K562 (cell line): ENCODE measurements around the gene TIMM17A. TPM values are rescaled to one million over a fixed set of nuclear protein-coding genes. Genes with fewer than 3 reads are reported as not detected.
A peak's percentile ranks its signal among the peaks of the same experiment; 100 is the strongest.

Experiments
- ATAC-seq: fragments of 200-7000 bp; cut with Tn5 transposase; 3 replicates; pipeline ENCODE4 v1.9.1; 2020; ENCODE audit warnings: moderate library complexity
- BruUV-seq: library from RNA; stranded (reverse); fragments of 400-500 nt; replicated peaks from 2 replicates; lab custom pipeline; 2021; lab: Mats Ljungman, UMichigan
- CTCF ChIA-PET: fragments of 300-600 bp; formaldehyde crosslinking; extraction: SDS; loops from one replicate; lab custom pipeline; 2021; ENCODE audit warnings: low intra/inter-chr PET ratio; lab: Yijun Ruan, JAX
- POLR2A ChIA-PET: fragments of 300-600, 350-650 bp; sonication (Branson Sonifier 250); formaldehyde crosslinking; extraction: SDS; loops from one replicate; lab custom pipeline; 2021; ENCODE audit warnings: antibody characterized with exemption, inconsistent platforms; lab: Yijun Ruan, JAX
- DNase-seq, 4 experiments: peaks; one replicate each; pipeline versions ENCODE4 v3.0.0 to v3.0.0-alpha.2; 2011 to 2018; ENCODE audit warnings: low spot score in 3 of 4, mixed read lengths in 3 of 4; ENCODE audit errors: extremely low read depth in 1 of 4
- FAIRE-seq: peaks from 2 replicates; lab custom pipeline; 2011; peaks lifted over from hg19 to GRCh38; lab: Jason Lieb, UNC
- H2AFZ ChIP-seq: 2 replicates; pipeline ENCODE4 v1.6.0; 2011; ENCODE audit warnings: low read depth, low read length, control low read depth, inconsistent platforms
- H3K27ac ChIP-seq: fragments of 200-600 bp; 3 replicates; pipeline ENCODE4 v1.8.0; 2011; ENCODE audit warnings: low read depth, mild to moderate bottlenecking, control low read depth, inconsistent platforms, low read length, moderate library complexity, mixed read lengths; ENCODE audit errors: extremely low read depth
- H3K27me3 ChIP-seq, 2 experiments: fragments of 300-600 bp in 1 of 2; 2 replicates in 1 of 2; 3 replicates in 1 of 2; pipeline versions ENCODE4 v1.6.0 to v1.8.0; 2011; ENCODE audit warnings: inconsistent platforms in 2 of 2, low read length in 2 of 2, mild to moderate bottlenecking in 1 of 2, mixed read lengths in 1 of 2, moderate library complexity in 1 of 2; ENCODE audit not compliant: control insufficient read depth in 2 of 2, insufficient read depth in 2 of 2
- H3K36me3 ChIP-seq: fragments of 300-600 bp; 3 replicates; pipeline ENCODE4 v1.8.0; 2011; ENCODE audit warnings: mild to moderate bottlenecking, low read length, inconsistent platforms; ENCODE audit not compliant: control insufficient read depth, insufficient read depth
- H3K4me1 ChIP-seq, 2 experiments: fragments of 200-600 bp in 1 of 2; replicated peaks in 1 of 2; 2 replicates in 1 of 2; 3 replicates in 1 of 2; pipeline versions ENCODE4 v1.5.1 to v1.8.0; 2011; ENCODE audit warnings: inconsistent platforms in 2 of 2, low read length in 2 of 2, mild to moderate bottlenecking in 1 of 2, mixed read lengths in 1 of 2, moderate library complexity in 1 of 2; ENCODE audit not compliant: control insufficient read depth in 2 of 2, insufficient read depth in 2 of 2
- H3K4me2 ChIP-seq: 2 replicates; pipeline ENCODE4 v1.6.1; 2011; ENCODE audit warnings: low read length, control low read depth, inconsistent platforms, mixed read lengths; ENCODE audit not compliant: insufficient read depth
- H3K4me3 ChIP-seq: fragments of 200-600 bp; sonication (generic), shearing (Covaris generic); 2 replicates; pipeline ENCODE4 v1.5.1; 2016; ENCODE audit warnings: control low read depth, inconsistent platforms
- H3K79me2 ChIP-seq: fragments of 200-600 bp; 3 replicates; pipeline ENCODE4 v1.8.0; 2011; ENCODE audit warnings: low read length, inconsistent platforms; ENCODE audit not compliant: control insufficient read depth, insufficient read depth
- H3K9ac ChIP-seq, 2 experiments: 2 replicates each; pipeline versions ENCODE4 v1.6.0 to v1.6.1; 2011; ENCODE audit warnings: low read depth in 2 of 2, low read length in 2 of 2, control low read depth in 1 of 2, inconsistent platforms in 1 of 2, mild to moderate bottlenecking in 1 of 2, mixed read lengths in 1 of 2; ENCODE audit not compliant: insufficient read depth in 1 of 2
- H3K9me1 ChIP-seq: one replicate; pipeline ENCODE4 v1.6.0; 2011; ENCODE audit warnings: inconsistent platforms, mild to moderate bottlenecking, low read length, moderate library complexity; ENCODE audit not compliant: control insufficient read depth, insufficient read depth
- H3K9me3 ChIP-seq: replicated peaks from 2 replicates; pipeline ENCODE4 v1.5.1; 2011; ENCODE audit warnings: low read depth, low read length, inconsistent platforms; ENCODE audit not compliant: control insufficient read depth, insufficient read depth
- H4K20me1 ChIP-seq: replicated peaks from 2 replicates; pipeline ENCODE4 v1.6.1; 2011; ENCODE audit warnings: low read length, inconsistent platforms, mixed read lengths; ENCODE audit not compliant: control insufficient read depth, insufficient read depth
- CHCHD3 ChIP-seq: fragments of 250-450 bp; sonication (Bioruptor Pico); IDR thresholded peaks from 2 replicates; pipeline ENCODE4 v2.1.2; 2022; ENCODE audit warnings: mild to moderate bottlenecking
- CTBP1 ChIP-seq: fragments of 450-650 bp; IDR thresholded peaks from 2 replicates; pipeline ENCODE4 v1.6.1; 2016; ENCODE audit warnings: borderline replicate concordance
- E2F4 ChIP-seq: sonication (generic); formaldehyde crosslinking; IDR thresholded peaks from 2 replicates; pipeline ENCODE4 v1.8.0; 2022; ENCODE audit warnings: mild to moderate bottlenecking, low read depth, missing genetic modification reagents
- EGR1 ChIP-seq: fragments of 450-650 bp; conservative IDR thresholded peaks from 2 replicates; pipeline ENCODE4 v1.6.1; 2017; ENCODE audit warnings: mild to moderate bottlenecking
- HES1 ChIP-seq: fragments of 450-650 bp; IDR thresholded peaks from 2 replicates; pipeline ENCODE4 v1.6.1; 2016; ENCODE audit warnings: low read depth, mild to moderate bottlenecking, moderate library complexity
- JUNB ChIP-seq: fragments of 450-650 bp; formaldehyde crosslinking; conservative IDR thresholded peaks from 2 replicates; pipeline ENCODE4 v1.4.0; 2020; ENCODE audit warnings: mild to moderate bottlenecking
- MAZ ChIP-seq, 2 experiments: fragments of 450-650 bp in 1 of 2; sonication (generic) in 1 of 2; formaldehyde crosslinking; IDR thresholded peaks in 1 of 2; conservative IDR thresholded peaks in 1 of 2; 2 replicates each; pipeline versions ENCODE4 v1.4.0 to v1.5.0; 2020; ENCODE audit warnings: mild to moderate bottlenecking in 1 of 2, missing genetic modification reagents in 1 of 2
- MBD1 ChIP-seq: fragments of 250-450 bp; sonication (Bioruptor Pico); IDR thresholded peaks from 2 replicates; pipeline ENCODE4 v1.8.0; 2022; ENCODE audit warnings: inconsistent platforms
- MEF2A ChIP-seq: IDR thresholded peaks from 2 replicates; pipeline ENCODE4 v1.6.1; 2011; ENCODE audit warnings: low read depth, mild to moderate bottlenecking, low read length, moderate library complexity; ENCODE audit not compliant: control insufficient read depth
- NRF1 ChIP-seq, 2 experiments: fragments of 450-650 bp; IDR thresholded peaks in 1 of 2; conservative IDR thresholded peaks in 1 of 2; 2 replicates each; pipeline ENCODE4 v1.6.1; 2014; ENCODE audit warnings: mild to moderate bottlenecking in 2 of 2
- TOE1 ChIP-seq, 2 experiments: fragments of 450-650 bp in 1 of 2; sonication (generic) in 1 of 2; formaldehyde crosslinking in 1 of 2; IDR thresholded peaks; 2 replicates each; pipeline versions ENCODE4 v1.7.1 to v1.8.0; 2016 to 2022; ENCODE audit warnings: borderline replicate concordance in 2 of 2, mild to moderate bottlenecking in 2 of 2, antibody characterized with exemption in 1 of 2, inconsistent platforms in 1 of 2, low read depth in 1 of 2, missing genetic modification reagents in 1 of 2, moderate library complexity in 1 of 2
- ZBTB1 ChIP-seq: sonication (generic); formaldehyde crosslinking; IDR thresholded peaks from 2 replicates; pipeline ENCODE4 v1.8.1; 2023; ENCODE audit warnings: missing genetic modification reagents, low read depth, mild to moderate bottlenecking, borderline replicate concordance
- ZNF184 ChIP-seq: sonication (generic); formaldehyde crosslinking; IDR thresholded peaks from 2 replicates; pipeline ENCODE4 v1.5.0; 2020; ENCODE audit warnings: missing genetic modification reagents
- ZNF717 ChIP-seq: fragments of 250-450 bp; sonication (Bioruptor Pico); IDR thresholded peaks from 2 replicates; pipeline ENCODE4 v1.5.0; 2021
- ZNF79 ChIP-seq: fragments of 250-450 bp; sonication (Bioruptor Pico); IDR thresholded peaks from 2 replicates; pipeline ENCODE4 v1.4.0; 2020; ENCODE audit warnings: low read depth, mild to moderate bottlenecking, moderate library complexity
- WGBS: fragments of 100-300 bp; shearing (Covaris generic); methylation state at CpG from one replicate; pipeline ENCODE4 v1.1.6; 2016; ENCODE audit warnings: low coverage, mixed read lengths; ENCODE audit not compliant: insufficient coverage; ENCODE audit errors: missing lambda C conversion rate; 5-methylcytosine and 5-hydroxymethylcytosine counted together
- in situ Hi-C: fragments of 300-500 bp; cut with MboI; formaldehyde crosslinking; loops from 4 replicates; pipeline ENCODE4 v1.15.0; 2018; ENCODE audit warnings: inconsistent platforms, mixed read lengths
- intact Hi-C: fragments of 100-400 bp; cut with micrococcal nuclease; formaldehyde crosslinking; loops from 2 replicates; pipeline ENCODE4 v1.14.2; 2022
- polyA plus RNA-seq, 8 experiments: library from polyadenylated mRNA; depleted of rRNA in 4 of 8; stranded (reverse) in 5 of 8; unstranded in 3 of 8; fragments of >200 nt; fragmentation: Nextera tagmentation in 2 of 8; fragmentation: Illumina TruSeq in 1 of 8; extraction: Ambion mirVana in 2 of 8; extraction: Trizol in 1 of 8; gene quantifications; 2 replicates each; pipeline versions ENCODE4 v1.2.1 to v1.2.3, GENCODE V29; 2011 to 2014; ENCODE audit warnings: inconsistent platforms in 1 of 8, missing spikeins in 1 of 8
- total RNA-seq, 7 experiments: library from RNA; depleted of rRNA in 6 of 7; stranded (reverse); fragments of >200 nt in 6 of 7; fragmentation: Illumina TruSeq in 2 of 7; extraction: Trizol in 2 of 7; gene quantifications; 2 replicates each; pipeline versions ENCODE4 v1.2.1 to v1.2.3, GENCODE V29; 2011 to 2021; ENCODE audit warnings: low replicate concordance in 1 of 7
- TF ChIP-seq, protein P1 (sequence below): sonication (generic); formaldehyde crosslinking; IDR thresholded peaks from 2 replicates; pipeline ENCODE4 v1.9.0; 2022; ENCODE audit warnings: mild to moderate bottlenecking, missing genetic modification reagents

Gene TIMM17A
- total and polyA plus RNA-seq, 9 of the 15 experiments (the other 6 are each of a cell fraction or from before 2014, with no cell fraction given): 116 to 744 (median 180) TPM

GRCh38 chr1:201982082-201982622 is 26.8 kb downstream of the TIMM17A start:
- H3K36me3 ChIP-seq: peaks cover 24% of the 10 kb centered on the region; the same call in 2 of the 3 replicates
- FAIRE-seq (no peak), DNase-seq (peak; percentile 84 to 97 (median 95)), ATAC-seq (peak; percentile 15)
- ChIA-PET POLR2A (interaction anchor here (0.7 to 3.7 kb wide), 11 partner anchors 8 to 120 kb away, joined by 3 to 15 read pairs (median 5); partner anchors contain the start of gene TIMM17A), CTCF (interaction anchor here (0.6 kb wide), 1 partner anchor 86 kb away, joined by 4 read pairs; no protein-coding TSS in a partner anchor)
- peaks cover 9 to 19% of the 10 kb centered on the region in 2 experiments; a peak in 4 of 5 replicates for H3K4me1 ChIP-seq
- peak overlapping the region; percentile 98 for H3K4me2 ChIP-seq
- peak overlapping the region; percentile 99 for H3K4me3 ChIP-seq
- peak overlapping the region in 1 of 2 experiments; percentile 99; a peak in 3 of 4 replicates for H3K9ac ChIP-seq
- no peaks in the 10 kb centered on the region for H3K27me3 ChIP-seq
- H3K9me3 ChIP-seq: no peaks in the 10 kb centered on the region
- peaks cover 44% of the 10 kb centered on the region for H3K79me2 ChIP-seq
- 9% methylated on average over 21 of the region's 31 CpGs for WGBS
- intact Hi-C loops (no loop called here), in situ Hi-C loops (no loop called here)
- no peaks in the 10 kb centered on the region for H3K9me1 ChIP-seq
- BruUV-seq: TSS peak; percentile 77
- peaks cover 10% of the 10 kb centered on the region; the same call in 1 of the 2 replicates for H4K20me1 ChIP-seq
- peak overlapping the region; percentile 87 for H2AFZ ChIP-seq
- H3K27ac ChIP-seq: no peak overlapping the region; the same call in 2 of the 3 replicates
- TF ChIP-seq ZBTB1 (CRISPR knock-in tag) (0 out of 2 replicates have a peak, but pooled peaks have one; percentile 7), EGR1 (peak; percentile 87), ZNF79 (CRISPR knock-in tag) (no peak), CHCHD3 (no peak), ZNF717 (CRISPR knock-in tag) (no peak), ZNF184 (CRISPR knock-in tag) (no peak), E2F4 (CRISPR knock-in tag) (peak; percentile 14; the same call in 1 of the 2 replicates), JUNB (CRISPR knock-in tag) (no peak), MEF2A (0 out of 2 replicates have a peak, but pooled peaks have one; percentile 22), TOE1 (IDR thresholded peaks at IDR 0.05; ENCODE audit: borderline replicate concordance) (no peak), TOE1 (CRISPR knock-in tag; IDR thresholded peaks at IDR 0.05; ENCODE audit: borderline replicate concordance, low read depth) (0 out of 2 replicates have a peak, but pooled peaks have one; percentile 29), CTBP1 (no peak), MBD1 (CRISPR knock-in tag) (no peak), NRF1 (conservative IDR thresholded peaks at IDR 0.05 in 1 of 2, IDR thresholded peaks at IDR 0.05 in 1 of 2) (peak in 1 of 2 experiments; percentile 2; a peak in 2 of 4 replicates), MAZ (CRISPR knock-in tag; conservative IDR thresholded peaks at IDR 0.05 in 1 of 2, IDR thresholded peaks at IDR 0.05 in 1 of 2) (0 out of 4 replicates have a peak, but pooled peaks of 1 of the 2 experiments have one; percentile 6), HES1 (no peak)
- TF ChIP-seq, protein P1, sequence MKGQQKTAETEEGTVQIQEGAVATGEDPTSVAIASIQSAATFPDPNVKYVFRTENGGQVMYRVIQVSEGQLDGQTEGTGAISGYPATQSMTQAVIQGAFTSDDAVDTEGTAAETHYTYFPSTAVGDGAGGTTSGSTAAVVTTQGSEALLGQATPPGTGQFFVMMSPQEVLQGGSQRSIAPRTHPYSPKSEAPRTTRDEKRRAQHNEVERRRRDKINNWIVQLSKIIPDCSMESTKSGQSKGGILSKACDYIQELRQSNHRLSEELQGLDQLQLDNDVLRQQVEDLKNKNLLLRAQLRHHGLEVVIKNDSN (CRISPR knock-in tag): peak; percentile 31; the same call in 1 of the 2 replicates
